ENCODE data around the gene FAM24A.

The FAM24A gene

GRCh38 chr10:122879339-122880273, 30.8 kb upstream of the FAM24A start, which contains the start of gene FAM24B (continued):
- peak; percentile 6; the same call in 1 of the 2 replicates for TF ChIP-seq ZNF629 (tag by site-specific recombination; IDR thresholded peaks at IDR 0.05)
- TF ChIP-seq KLF9 (tag by site-specific recombination; IDR thresholded peaks at IDR 0.05; ENCODE audit: low read depth): no peak
- no peak for TF ChIP-seq ZNF211 (tag by site-specific recombination; IDR thresholded peaks at IDR 0.05; ENCODE audit: low read depth)
- no peak for TF ChIP-seq ZNF280D (tag by site-specific recombination; IDR thresholded peaks at IDR 0.05)
- TF ChIP-seq ZEB2 (tag by site-specific recombination; IDR thresholded peaks at IDR 0.05): peak; percentile 61
- no peak for TF ChIP-seq ZNF248 (tag by site-specific recombination; IDR thresholded peaks at IDR 0.05)
- TF ChIP-seq ZNF214 (tag by site-specific recombination; IDR thresholded peaks at IDR 0.05; ENCODE audit: borderline replicate concordance): no peak
- peak; percentile 98 for TF ChIP-seq PRDM10 (tag by site-specific recombination; IDR thresholded peaks at IDR 0.05)
- no peak for TF ChIP-seq ZNF146 (tag by site-specific recombination; IDR thresholded peaks at IDR 0.05)
- no peak for TF ChIP-seq ZNF423 (tag by site-specific recombination; IDR thresholded peaks at IDR 0.05)
- no peak for TF ChIP-seq ZBTB7A (tag by site-specific recombination; IDR thresholded peaks at IDR 0.05; ENCODE audit: low read depth)
- TF ChIP-seq, protein P1, sequence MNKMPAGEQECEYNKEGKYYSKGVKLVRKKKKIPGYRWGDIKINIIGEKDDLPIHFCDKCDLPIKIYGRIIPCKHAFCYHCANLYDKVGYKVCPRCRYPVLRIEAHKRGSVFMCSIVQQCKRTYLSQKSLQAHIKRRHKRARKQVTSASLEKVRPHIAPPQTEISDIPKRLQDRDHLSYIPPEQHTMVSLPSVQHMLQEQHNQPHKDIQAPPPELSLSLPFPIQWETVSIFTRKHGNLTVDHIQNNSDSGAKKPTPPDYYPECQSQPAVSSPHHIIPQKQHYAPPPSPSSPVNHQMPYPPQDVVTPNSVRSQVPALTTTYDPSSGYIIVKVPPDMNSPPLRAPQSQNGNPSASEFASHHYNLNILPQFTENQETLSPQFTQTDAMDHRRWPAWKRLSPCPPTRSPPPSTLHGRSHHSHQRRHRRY (tag by site-specific recombination; IDR thresholded peaks at IDR 0.05): no peak
- TF ChIP-seq GLI4 (tag by site-specific recombination; IDR thresholded peaks at IDR 0.05): no peak
- TF ChIP-seq HOXA7 (CRISPR knock-in tag; IDR thresholded peaks at IDR 0.05; ENCODE audit: borderline replicate concordance): no peak
- no peak for TF ChIP-seq FEZF1 (tag by site-specific recombination; IDR thresholded peaks at IDR 0.05)
- TF ChIP-seq ZNF175 (tag by site-specific recombination; IDR thresholded peaks at IDR 0.05): no peak
- peak; percentile 89; the same call in 1 of the 2 replicates for TF ChIP-seq ZNF610 (tag by site-specific recombination; IDR thresholded peaks at IDR 0.05; ENCODE audit: borderline replicate concordance)
- TF ChIP-seq SP3 (tag by site-specific recombination; IDR thresholded peaks at IDR 0.05): peak; percentile 73
- TF ChIP-seq ZNF626 (tag by site-specific recombination; IDR thresholded peaks at IDR 0.05): no peak
- no peak for TF ChIP-seq ZNF521 (tag by site-specific recombination; IDR thresholded peaks at IDR 0.05)
- TF ChIP-seq REPIN1 (tag by site-specific recombination; IDR thresholded peaks at IDR 0.05; ENCODE audit: low read depth): 0 out of 2 replicates have a peak, but pooled peaks have one; percentile 23
- TF ChIP-seq ZNF24 (tag by site-specific recombination; IDR thresholded peaks at IDR 0.05): 0 out of 2 replicates have a peak, but pooled peaks have one; percentile 14
- peak; percentile 51; the same call in 1 of the 2 replicates for TF ChIP-seq ZNF394 (tag by site-specific recombination; IDR thresholded peaks at IDR 0.05; ENCODE audit: borderline replicate concordance)
- TF ChIP-seq TCF7L2 (IDR thresholded peaks at IDR 0.05; ENCODE audit: borderline replicate concordance, low read depth, low read length): no peak
- TF ChIP-seq ZNF600 (tag by site-specific recombination; IDR thresholded peaks at IDR 0.05): peak; percentile 58
- TF ChIP-seq ZNF302 (tag by site-specific recombination; IDR thresholded peaks at IDR 0.05; ENCODE audit: low read depth): no peak
- peak; percentile 50 for TF ChIP-seq ZNF398 (tag by site-specific recombination; IDR thresholded peaks at IDR 0.05)
- TF ChIP-seq, protein P2, sequence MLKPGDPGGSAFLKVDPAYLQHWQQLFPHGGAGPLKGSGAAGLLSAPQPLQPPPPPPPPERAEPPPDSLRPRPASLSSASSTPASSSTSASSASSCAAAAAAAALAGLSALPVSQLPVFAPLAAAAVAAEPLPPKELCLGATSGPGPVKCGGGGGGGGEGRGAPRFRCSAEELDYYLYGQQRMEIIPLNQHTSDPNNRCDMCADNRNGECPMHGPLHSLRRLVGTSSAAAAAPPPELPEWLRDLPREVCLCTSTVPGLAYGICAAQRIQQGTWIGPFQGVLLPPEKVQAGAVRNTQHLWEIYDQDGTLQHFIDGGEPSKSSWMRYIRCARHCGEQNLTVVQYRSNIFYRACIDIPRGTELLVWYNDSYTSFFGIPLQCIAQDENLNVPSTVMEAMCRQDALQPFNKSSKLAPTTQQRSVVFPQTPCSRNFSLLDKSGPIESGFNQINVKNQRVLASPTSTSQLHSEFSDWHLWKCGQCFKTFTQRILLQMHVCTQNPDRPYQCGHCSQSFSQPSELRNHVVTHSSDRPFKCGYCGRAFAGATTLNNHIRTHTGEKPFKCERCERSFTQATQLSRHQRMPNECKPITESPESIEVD (tag by site-specific recombination; IDR thresholded peaks at IDR 0.05): no peak
